ENCODE measurements around the gene SMC4. TPM values are rescaled to one million over a fixed set of nuclear protein-coding genes. Genes with fewer than 3 reads are reported as not detected.

SMC4 gene
- total RNA-seq, 1 donor from 2014 or later = 124 TPM

- TF ChIP-seq CTCF (conservative IDR thresholded peaks at IDR 0.05) = no peak
- no peak for DNase-seq (ENCODE audit: extremely low spot score, unreplicated experiment)
- peaks cover 5% of the 10 kb centered on the region for H3K9me3 Mint-ChIP-seq
- no peak overlapping the region for H3K27ac Mint-ChIP-seq
- H3K4me3 Mint-ChIP-seq = no peak overlapping the region
- H3K36me3 Mint-ChIP-seq = peaks cover 9% of the 10 kb centered on the region
- peaks cover 10% of the 10 kb centered on the region for H3K27me3 Mint-ChIP-seq
- H3K4me1 Mint-ChIP-seq (ENCODE audit: unreplicated experiment) = no peaks in the 10 kb centered on the region
Observed at GRCh38 chr3:160464971-160465370, 65.5 kb downstream of the SMC4 start.

- no peak overlapping the region for H3K27ac Mint-ChIP-seq
- no peak overlapping the region for H3K4me3 Mint-ChIP-seq
- no peak for DNase-seq (ENCODE audit: extremely low spot score, unreplicated experiment)
- peaks cover 11% of the 10 kb centered on the region for H3K27me3 Mint-ChIP-seq
- TF ChIP-seq CTCF (conservative IDR thresholded peaks at IDR 0.05) = no peak
- peaks cover 5% of the 10 kb centered on the region for H3K36me3 Mint-ChIP-seq
- no peaks in the 10 kb centered on the region for H3K4me1 Mint-ChIP-seq (ENCODE audit: unreplicated experiment)
- no peaks in the 10 kb centered on the region for H3K9me3 Mint-ChIP-seq
Observed at GRCh38 chr3:160470181-160470580, 70.7 kb downstream of the SMC4 start.

- H3K27me3 Mint-ChIP-seq = peaks cover 14% of the 10 kb centered on the region
- no peaks in the 10 kb centered on the region for H3K4me1 Mint-ChIP-seq (ENCODE audit: unreplicated experiment)
- no peak overlapping the region for H3K4me3 Mint-ChIP-seq
- no peaks in the 10 kb centered on the region for H3K9me3 Mint-ChIP-seq
- no peak overlapping the region for H3K27ac Mint-ChIP-seq
- peaks cover 5% of the 10 kb centered on the region for H3K36me3 Mint-ChIP-seq
- DNase-seq (ENCODE audit: extremely low spot score, unreplicated experiment) = no peak
- TF ChIP-seq CTCF (conservative IDR thresholded peaks at IDR 0.05) = no peak
Observed at GRCh38 chr3:160471892-160472291, 72.4 kb downstream of the SMC4 start.

- H3K4me3 Mint-ChIP-seq = no peak overlapping the region
- H3K27ac Mint-ChIP-seq = no peak overlapping the region
Observed at GRCh38 chr3:160472344-160472743, 72.9 kb downstream of the SMC4 start.

GRCh38 chr3:160473221-160473620 is 73.8 kb downstream of the SMC4 start:
- Mint-ChIP-seq H3K4me1 (ENCODE audit: unreplicated experiment) (peaks cover 10% of the 10 kb centered on the region), H3K27me3 (peaks cover 16% of the 10 kb centered on the region), H3K27ac (no peak overlapping the region), H3K9me3 (no peaks in the 10 kb centered on the region), H3K36me3 (peaks cover 5% of the 10 kb centered on the region), H3K4me3 (no peak overlapping the region)
- TF ChIP-seq CTCF (conservative IDR thresholded peaks at IDR 0.05) = no peak
- no peak for DNase-seq (ENCODE audit: extremely low spot score, unreplicated experiment)

More at GRCh38 chr3:160472344-160472743, 72.9 kb downstream of the SMC4 start:
- peaks cover 5% of the 10 kb centered on the region for H3K36me3 Mint-ChIP-seq
- no peak for DNase-seq (ENCODE audit: extremely low spot score, unreplicated experiment)
- H3K4me1 Mint-ChIP-seq (ENCODE audit: unreplicated experiment) = peaks cover 4% of the 10 kb centered on the region
- peaks cover 11% of the 10 kb centered on the region for H3K27me3 Mint-ChIP-seq
- no peak for TF ChIP-seq CTCF (conservative IDR thresholded peaks at IDR 0.05)
- H3K9me3 Mint-ChIP-seq = no peaks in the 10 kb centered on the region

GRCh38 chr3:160473978-160474377 is 74.5 kb downstream of the SMC4 start:
- H3K4me1 Mint-ChIP-seq (ENCODE audit: unreplicated experiment) = peaks cover 10% of the 10 kb centered on the region
- peaks cover 16% of the 10 kb centered on the region for H3K27me3 Mint-ChIP-seq
- no peak for DNase-seq (ENCODE audit: extremely low spot score, unreplicated experiment)
- no peak for TF ChIP-seq CTCF (conservative IDR thresholded peaks at IDR 0.05)
- H3K36me3 Mint-ChIP-seq = peaks cover 5% of the 10 kb centered on the region
- no peaks in the 10 kb centered on the region for H3K9me3 Mint-ChIP-seq
- H3K27ac Mint-ChIP-seq = no peak overlapping the region
- H3K4me3 Mint-ChIP-seq = no peak overlapping the region
